GM18870 (cell line): ENCODE measurements around the gene LCE1E.

Source experiments
- ATAC-seq: cut with Tn5 transposase; IDR thresholded peaks from one replicate; pipeline ENCODE4 v1.9.1; 2021; ENCODE audit warnings: moderate library complexity; ENCODE audit not compliant: unreplicated experiment

LCE1E gene, protein sequence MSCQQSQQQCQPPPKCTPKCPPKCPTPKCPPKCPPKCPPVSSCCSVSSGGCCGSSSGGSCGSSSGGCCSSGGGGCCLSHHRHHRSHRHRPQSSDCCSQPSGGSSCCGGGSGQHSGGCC

DNA sequence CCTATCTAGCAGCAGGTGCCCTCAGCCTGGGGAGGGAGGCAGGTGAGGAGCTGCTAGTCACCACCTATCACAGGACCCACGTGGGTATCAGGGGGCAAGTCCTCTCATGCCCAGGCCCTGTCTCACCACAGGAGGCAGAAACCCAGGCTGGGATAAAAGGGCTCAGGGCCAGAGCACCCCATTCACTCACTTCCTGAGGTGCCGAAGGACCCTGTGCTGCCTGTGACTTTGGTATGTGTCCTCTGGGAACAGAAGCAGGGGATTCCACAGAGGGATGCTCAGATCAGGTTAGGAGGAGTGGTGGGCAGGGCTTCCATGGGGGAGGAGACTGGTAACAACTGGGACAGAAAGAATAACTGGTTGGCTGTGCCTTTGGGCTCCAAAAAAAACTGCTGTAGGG is at the start of gene LCE1E:
TSS of gene LCE1E (plus strand) at position 181 of the 400 bp plus-strand sequence. CDS start 1,043 bp downstream, outside the sequence.
- no peak for ATAC-seq

DNA sequence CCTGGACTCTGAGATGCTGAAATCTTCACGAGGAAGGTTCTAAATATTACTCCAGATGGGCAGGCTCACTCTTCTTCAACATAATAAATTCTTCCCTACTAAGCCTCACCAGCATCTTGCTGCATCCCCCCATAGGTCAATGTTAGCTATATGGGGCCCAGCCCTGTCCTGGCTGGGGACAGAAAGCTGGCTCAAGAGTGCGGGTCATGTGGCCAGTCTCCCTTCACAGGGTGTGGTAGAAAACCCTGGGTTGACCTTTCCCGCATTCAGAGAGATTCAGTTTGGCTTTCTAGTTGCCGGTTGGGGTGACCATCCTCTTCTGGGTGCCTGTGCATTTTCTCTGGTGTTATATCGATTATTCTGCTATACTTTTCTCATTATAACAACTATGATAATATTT is 48.1 kb upstream of the LCE1E start:
- no peak for ATAC-seq

DNA sequence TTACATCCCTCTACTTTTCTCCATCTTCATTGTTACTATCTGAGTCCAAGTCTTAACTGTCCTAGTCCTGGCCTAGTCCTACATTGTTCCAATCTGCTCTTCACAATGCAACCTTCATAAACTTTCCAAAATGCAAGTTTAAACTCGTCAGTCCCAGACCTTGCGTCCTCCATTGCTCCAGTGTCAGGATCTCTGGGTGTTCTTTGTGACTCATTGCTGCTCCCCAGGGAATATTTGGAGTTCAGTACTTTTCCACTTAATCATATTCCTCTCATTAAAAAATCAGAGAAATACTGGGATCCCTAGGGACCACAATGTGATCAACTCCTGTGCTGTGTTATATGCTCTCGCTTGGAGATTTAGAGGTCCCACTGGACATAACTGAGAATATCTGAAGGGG is 46.2 kb upstream of the LCE1E start:
- ATAC-seq: no peak

DNA sequence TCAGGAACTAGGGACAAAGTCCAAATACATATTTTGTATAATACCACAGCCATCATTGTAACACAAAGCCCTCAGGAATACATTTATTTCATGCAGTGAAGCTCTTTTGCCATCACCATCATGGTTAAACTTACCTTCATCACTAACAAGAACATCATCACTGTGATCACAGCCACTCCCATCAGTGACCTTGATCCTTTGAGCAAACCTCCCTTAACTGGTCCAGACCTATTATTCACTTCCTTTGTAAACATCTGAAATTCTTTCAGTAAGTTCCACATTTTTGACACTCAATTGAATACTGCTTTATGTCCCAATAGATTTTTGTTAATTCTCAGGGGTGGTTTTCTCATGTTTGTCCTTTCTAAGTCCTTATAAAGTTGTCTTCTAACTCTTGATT is 44.4 kb upstream of the LCE1E start:
- ATAC-seq: no peak

DNA sequence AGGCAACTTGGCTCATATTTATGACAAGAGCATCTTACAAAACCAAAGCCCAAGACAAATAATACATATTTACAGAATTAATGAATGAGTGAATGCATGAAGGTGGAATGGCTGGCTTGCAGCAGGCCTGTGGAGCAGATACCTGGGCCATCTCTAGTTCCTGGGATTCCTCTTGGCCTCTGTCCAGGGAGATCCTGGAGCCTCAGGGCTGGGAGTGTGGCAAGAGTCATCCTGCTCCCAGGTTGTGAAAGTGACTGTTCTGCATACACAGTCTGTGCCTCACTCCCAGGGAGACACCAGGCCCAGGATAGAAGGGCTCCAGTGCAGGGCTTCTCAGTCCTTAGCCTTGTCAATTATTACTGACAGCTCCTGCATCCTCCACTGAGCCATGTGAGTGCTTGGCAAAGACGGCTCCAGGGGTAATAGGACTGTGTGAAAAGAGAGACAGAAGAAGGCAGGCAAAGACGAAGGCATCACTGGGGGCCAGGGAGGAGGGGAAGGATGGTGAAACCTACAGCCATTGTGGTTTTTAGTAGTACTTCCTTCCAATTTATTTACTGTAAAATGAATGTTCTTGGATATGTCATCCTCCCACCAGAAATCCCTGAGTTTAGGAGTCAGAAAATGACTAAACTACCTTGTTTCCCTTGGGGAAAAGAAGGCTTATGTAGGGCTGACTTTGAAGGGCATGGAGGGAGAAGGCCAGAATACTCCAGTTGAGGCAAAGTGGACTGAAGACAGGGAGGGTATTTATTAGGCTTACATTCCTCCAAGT is 42.5 kb upstream of the LCE1E start:
- ATAC-seq: no peak

DNA sequence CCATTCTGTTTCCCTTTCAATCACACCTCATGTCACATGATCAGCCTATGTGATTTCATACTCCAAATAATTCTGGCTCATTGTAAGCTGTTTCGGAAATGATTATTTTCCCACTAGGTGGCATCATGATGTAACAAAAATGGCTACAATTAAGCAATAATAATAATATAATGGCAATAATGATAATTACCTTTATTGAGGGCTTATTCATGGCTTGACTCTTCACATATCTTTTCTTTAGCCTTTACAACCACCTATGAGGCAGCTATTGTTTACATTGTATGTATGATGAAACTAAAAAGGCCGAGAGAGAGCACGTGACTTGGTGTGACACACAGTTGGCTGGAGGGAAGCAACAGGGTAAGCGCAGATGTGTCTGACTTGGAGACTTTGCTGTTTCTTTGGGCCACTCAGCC is 40.8 kb upstream of the LCE1E start:
- no peak for ATAC-seq

DNA sequence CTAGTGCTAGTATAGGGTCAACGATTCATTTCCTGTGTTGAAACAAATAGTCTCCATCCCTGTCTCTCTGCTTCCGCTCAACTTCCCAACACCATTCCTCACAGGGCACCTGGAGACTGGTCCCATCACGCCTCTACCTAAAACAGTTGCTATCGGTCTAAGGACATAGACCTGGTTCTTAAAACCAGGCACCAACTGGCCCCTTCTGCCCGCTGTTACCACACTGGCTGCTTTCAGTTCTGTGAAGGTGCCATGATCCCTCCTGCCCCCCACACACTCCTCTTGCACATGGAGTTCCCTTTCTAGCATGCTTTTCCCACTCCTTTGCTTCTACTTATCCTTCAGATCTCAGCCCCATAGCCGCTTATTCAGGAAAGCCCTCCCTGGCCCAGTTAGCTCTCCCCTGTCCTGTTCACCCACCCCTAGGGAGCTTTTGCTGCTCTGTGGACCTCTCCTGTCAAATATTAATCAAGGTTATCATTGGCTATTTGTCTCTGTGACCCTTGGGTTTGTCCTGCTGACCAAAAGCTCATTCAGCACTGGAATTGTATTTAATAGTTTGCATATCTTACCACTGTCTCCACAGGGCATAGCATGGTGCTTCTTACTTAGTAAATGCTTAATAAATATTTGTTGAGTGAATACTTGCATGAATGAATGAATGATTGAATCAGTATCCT is 40.2 kb upstream of the LCE1E start:
- ATAC-seq: no peak

DNA sequence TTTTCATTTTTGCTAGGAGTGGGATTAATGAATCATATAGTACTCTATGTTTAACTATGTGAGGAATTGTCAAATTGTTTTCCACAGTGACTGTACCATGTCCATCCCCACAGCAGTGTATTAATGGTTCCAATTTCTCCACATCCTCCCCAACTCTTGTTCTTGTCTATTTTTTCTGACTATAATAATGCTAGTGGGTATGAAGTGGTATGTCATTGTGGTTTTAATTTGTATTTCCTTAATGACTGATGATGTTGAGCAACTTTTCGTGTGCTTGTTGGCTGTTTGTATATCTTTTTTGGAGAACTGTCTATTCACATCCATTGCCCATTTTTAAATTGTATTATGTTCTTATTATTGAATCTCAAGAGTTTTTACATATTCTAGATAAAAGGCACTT is 38.2 kb upstream of the LCE1E start:
- no peak for ATAC-seq

DNA sequence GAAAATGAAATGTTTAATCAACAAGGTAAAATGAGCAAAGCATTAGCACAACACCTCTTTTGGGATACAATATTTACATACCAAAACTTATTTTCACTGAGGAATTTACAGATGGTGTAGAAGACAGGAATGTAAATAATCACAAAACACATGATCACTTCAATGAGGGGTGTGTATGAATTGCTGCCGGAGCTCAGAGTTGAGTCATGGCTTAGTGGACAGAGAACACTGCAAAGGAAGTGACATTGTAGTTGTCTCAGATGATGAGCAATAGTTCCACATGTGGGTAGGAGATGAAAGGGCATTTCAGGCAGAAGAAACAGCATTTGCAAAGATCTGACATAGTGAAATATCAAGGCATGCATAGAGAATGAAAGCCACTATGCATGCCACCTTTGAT is 33.8 kb upstream of the LCE1E start:
- no peak for ATAC-seq

DNA sequence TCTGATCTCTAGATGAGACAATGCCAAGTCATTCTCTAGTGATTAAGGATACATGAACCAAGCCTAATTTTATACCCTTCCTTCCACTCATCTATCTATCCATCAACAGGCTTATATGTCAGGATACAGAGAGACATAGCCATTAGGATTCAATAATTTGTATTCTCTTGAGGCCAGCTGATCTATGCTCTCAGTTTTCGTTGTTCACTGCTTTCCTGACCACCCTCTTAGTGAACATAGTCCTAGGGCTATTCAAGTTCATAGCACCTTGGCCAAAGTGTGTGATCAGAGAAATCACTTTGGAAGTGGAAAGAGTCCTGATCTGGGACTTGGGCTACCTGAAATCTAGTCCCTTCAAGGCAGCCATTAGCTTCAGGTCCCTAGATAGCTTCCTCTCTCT is 32.5 kb upstream of the LCE1E start:
- no peak for ATAC-seq

DNA sequence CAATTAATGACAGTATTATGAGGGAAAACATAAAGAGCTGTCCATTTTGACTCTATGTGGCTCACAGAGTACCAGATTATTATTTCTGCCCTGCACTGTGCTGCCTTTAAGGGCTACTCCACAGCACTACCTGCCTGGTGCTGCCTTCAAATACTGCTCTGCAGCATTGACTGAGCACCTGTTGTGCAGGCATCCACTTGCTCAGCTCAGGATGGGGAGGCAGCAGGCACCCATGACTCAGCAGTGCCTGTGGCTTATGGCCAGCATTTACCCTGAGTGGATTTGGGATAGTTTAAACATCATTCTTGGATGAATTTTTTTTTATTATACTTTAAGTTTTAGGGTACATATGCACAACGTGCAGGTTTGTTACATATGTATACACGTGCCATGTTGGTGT is 29.2 kb upstream of the LCE1E start:
- ATAC-seq: no peak

DNA sequence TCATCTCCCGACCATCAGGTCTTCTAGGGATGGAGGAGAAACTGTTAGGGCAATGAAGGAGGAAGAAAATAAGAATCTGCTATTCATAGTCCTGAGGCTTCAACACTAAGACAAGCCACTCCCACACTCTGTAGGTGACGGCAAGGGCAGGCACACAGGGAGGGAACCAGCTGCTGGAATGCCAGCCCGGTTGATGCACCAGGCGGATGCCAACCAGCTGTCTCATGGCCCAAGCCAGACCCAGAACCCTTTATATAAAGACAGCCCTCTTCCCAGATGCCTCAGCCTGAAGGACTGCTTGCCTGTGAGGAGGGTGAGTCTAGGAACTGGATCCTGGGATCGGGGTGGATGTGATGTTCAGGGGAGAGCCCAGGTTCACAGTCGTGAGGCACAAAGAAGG is 28.3 kb upstream of the LCE1E start, which contains the start of gene KPRP:
TSS of gene KPRP (plus strand) at position 279 of the 400 bp plus-strand sequence. CDS start 1,564 bp downstream, outside the sequence.
- ATAC-seq: no peak

DNA sequence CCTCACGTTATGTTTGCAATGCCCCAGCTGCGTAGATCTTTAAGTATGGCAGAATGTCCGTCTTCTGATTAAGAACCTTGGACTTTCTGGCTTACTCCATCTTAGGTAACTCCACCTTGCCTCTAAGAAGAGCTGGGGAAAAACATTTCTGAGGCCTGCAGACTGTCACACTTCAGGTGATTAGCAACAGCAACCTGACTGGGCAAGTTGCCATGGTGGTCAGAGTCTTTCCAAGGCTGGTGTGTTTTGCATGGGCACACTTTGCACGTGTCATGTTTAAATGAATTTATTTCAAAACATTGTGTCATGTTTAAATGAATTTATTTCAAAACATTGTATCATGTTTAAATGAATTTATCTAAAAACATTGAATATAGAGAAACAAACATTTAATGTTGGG is 27.4 kb upstream of the LCE1E start:
- ATAC-seq: no peak

DNA sequence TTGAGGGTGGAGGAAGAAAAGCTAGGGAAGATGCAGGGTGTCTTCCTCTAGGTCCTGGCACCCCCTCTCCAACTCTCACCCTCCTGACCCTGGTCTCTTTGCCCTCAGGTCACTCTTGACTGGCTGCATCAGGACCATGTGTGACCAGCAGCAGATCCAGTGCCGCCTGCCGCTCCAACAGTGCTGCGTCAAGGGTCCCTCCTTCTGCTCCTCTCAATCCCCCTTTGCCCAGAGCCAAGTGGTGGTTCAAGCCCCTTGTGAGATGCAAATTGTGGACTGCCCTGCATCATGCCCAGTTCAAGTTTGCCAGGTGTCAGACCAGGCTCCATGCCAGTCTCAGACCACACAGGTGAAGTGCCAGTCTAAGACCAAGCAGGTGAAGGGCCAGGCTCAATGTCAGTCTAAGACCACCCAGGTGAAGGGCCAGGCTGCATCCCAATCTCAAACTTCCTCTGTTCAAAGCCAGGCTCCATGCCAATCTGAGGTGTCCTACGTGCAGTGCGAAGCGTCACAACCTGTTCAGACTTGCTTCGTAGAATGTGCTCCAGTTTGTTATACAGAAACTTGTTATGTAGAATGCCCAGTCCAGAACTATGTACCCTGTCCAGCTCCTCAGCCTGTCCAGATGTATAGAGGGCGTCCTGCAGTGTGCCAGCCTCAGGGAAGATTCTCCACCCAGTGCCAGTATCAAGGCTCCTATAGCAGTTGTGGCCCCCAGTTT is 26.4 kb upstream of the LCE1E start:
- ATAC-seq: no peak

DNA sequence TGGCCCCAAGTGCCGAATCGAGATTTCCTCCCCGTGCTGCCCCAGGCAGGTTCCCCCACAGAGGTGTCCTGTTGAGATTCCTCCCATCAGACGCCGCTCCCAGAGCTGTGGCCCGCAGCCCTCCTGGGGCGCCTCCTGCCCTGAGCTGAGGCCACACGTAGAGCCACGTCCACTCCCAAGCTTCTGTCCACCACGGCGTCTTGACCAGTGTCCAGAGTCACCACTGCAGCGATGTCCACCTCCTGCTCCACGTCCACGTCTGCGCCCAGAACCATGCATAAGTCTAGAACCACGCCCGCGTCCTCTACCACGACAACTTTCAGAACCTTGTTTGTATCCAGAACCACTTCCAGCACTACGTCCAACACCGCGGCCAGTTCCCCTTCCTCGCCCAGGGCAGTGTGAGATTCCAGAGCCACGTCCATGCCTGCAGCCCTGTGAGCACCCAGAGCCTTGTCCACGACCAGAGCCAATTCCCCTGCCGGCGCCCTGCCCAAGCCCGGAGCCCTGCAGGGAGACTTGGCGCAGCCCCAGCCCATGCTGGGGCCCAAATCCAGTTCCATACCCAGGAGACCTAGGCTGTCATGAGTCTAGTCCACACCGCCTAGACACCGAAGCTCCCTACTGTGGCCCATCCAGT is 25.4 kb upstream of the LCE1E start:
- ATAC-seq: no peak

DNA sequence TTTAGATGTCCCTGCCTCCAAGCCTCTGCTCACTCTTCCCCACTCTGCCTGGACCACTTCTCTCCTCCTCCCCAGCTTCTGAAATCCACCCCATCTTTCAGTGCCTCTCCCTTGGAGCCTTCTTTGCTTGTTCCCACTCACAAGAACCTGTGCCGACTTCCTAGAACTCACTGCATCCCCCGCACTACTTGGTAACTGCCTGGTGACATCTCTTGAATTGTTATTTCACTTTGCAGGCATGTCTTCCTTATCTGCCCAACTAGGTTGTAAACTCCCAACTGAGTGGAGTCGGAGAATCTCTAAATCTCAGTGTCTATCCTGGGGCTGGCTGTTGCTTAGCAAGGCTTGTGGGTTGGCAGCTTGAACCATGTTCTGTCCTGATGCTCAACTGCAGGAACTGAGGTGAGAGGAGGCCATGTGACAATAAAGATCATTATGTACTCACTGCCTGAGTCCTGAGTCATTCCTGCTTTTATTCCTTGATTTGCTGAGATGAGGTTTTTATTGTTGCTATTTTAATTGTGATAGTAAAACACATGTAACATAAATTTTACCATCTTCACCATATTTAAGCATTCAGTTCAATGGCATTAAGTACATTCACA is 24.3 kb upstream of the LCE1E start:
- ATAC-seq: no peak

DNA sequence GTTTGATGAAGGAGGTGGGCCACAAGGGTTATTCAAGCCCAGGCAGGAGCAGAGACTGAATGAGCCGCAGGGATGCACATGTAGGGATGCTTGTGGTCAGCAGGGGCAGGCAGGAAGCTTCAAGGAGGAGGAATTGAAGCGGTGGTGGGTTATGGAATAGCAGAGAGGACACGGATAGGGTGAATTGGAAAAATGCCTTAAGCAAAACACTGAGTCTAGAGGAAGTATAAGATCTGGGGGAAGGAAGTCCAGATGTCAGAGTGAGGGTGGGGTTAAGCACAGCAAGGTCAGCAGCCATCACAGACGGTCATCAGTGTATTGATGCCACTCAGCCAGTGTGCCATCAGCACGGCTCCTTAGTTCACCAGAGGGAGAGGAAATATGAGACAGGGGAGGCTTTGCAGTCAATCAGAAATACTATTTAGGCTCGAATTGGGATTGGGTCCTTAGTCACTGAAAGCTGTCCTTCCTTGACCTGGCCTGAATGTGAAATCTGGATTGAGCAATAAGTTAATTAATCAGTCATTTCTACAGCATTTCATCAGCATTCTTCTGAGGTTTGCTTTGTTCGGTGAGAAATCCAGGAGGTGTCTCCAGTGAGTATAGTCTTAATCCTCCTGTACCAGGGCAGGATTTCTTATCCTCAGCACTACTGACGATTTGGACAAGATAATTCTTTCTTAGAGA is 17.1 kb upstream of the LCE1E start:
- ATAC-seq: no peak

DNA sequence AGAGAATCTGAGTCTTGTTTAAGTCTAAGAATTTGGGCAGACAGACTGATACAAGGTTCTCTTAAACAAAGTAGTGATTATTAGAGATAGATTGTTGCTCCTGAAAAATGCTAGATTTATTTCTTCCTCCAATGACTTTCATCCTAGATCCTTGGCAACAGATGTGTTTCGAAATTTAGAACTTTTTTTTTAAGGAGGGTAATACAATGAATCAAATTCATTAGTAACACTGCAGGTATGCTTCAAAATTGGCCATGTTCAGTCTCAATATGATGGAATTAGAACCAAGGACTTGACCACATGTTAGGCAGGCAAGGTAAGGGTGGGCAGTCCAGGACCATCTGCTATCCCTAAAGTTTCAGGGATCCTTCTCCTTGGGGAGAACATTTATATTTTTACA is 15.6 kb upstream of the LCE1E start:
- ATAC-seq: no peak

DNA sequence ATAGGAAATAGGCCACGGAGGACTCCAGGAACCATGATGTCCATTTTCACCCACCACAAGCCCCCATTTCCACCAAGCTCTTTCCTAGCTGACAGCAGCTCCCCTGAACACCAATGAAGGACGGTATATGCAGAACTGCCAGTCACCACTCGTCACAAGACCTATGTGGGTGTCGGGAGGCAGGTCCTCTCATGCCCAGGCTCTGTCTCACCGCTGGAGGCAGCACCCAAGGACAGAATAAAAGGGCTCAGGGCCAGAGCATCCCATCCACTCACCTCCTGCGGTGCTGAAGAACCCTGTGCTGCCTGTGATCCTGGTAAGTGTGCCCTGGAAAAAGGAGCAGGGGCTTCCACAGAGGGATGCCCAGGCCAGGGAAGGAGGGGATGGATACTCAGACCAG is 11.2 kb upstream of the LCE1E start, which contains the start of gene LCE1F:
TSS of gene LCE1F (plus strand) at position 266 of the 400 bp plus-strand sequence. CDS start 1,232 bp downstream, outside the sequence.
- ATAC-seq: no peak

DNA sequence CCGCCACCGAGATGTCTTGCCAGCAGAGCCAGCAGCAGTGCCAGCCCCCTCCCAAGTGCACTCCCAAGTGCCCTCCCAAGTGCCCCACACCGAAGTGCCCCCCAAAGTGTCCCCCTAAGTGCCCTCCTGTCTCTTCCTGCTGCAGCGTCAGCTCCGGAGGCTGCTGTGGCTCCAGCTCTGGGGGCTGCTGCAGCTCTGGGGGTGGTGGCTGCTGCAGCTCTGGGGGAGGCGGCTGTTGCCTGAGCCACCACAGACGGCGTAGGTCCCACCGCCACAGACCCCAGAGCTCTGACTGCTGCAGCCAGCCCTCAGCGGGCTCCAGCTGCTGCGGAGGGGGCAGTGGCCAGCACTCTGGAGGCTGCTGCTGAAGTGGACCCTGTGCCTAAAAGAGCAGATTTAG is 9.7 kb upstream of the LCE1E start:
- ATAC-seq: no peak
